GM19468 (cell line): ENCODE results near the gene NAA15.
"Not testable (repeated sequence)": the region's sequence is repeated elsewhere in the genome, so short reads cannot be mapped to it uniquely, and the experiment has no call there.

Source experiments
- ATAC-seq: cut with Tn5 transposase; IDR thresholded peaks from one replicate; pipeline ENCODE4 v1.9.1; 2021; ENCODE audit warnings: mild to moderate bottlenecking, moderate library complexity, moderate number of reproducible peaks; ENCODE audit not compliant: unreplicated experiment; ENCODE audit errors: extremely low read depth

The NAA15 gene

GRCh38 chr4:139295206-139295941 lies 5.9 kb upstream of the NAA15 start:
- peak; percentile 97 for ATAC-seq

GRCh38 chr4:139295942-139296299 lies 5.4 kb upstream of the NAA15 start:
- no peak for ATAC-seq

GRCh38 chr4:139297001-139297410 lies 4.3 kb upstream of the NAA15 start:
- no peak for ATAC-seq

GRCh38 chr4:139299536-139299935 lies 1.8 kb upstream of the NAA15 start:
- ATAC-seq = no peak

- ATAC-seq = no peak
Observed at GRCh38 chr4:139300431-139301112, 733 bp upstream of the NAA15 start.

GRCh38 chr4:139301821-139302611 lies 711 bp downstream of the NAA15 start, which contains the start of gene NDUFC1:
Gene NDUFC1 (minus strand): TSS chr4:139302477. CDS start chr4:139295798, 6,679 bp downstream.
- ATAC-seq = peak; percentile 15

- no peak for ATAC-seq
Observed at GRCh38 chr4:139304920-139305319, 3.6 kb downstream of the NAA15 start.

GRCh38 chr4:139311909-139312308 lies 10.6 kb downstream of the NAA15 start:
- ATAC-seq = no peak

GRCh38 chr4:139312552-139313332 lies 11.4 kb downstream of the NAA15 start:
- no peak for ATAC-seq

- not testable (repeated sequence) for ATAC-seq
Observed at GRCh38 chr4:139313414-139313813, 12.1 kb downstream of the NAA15 start.

GRCh38 chr4:139314047-139314800 lies 12.9 kb downstream of the NAA15 start:
- ATAC-seq = no peak

GRCh38 chr4:139315221-139315675 lies 13.9 kb downstream of the NAA15 start:
- ATAC-seq = peak; percentile 25

GRCh38 chr4:139316733-139317132 lies 15.4 kb downstream of the NAA15 start:
- ATAC-seq = no peak

- no peak for ATAC-seq
Observed at GRCh38 chr4:139317635-139318034, 16.3 kb downstream of the NAA15 start.

- no peak for ATAC-seq
Observed at GRCh38 chr4:139319571-139319970, 18.3 kb downstream of the NAA15 start.

- ATAC-seq = not testable (repeated sequence)
Observed at GRCh38 chr4:139322070-139322469, 20.8 kb downstream of the NAA15 start.

GRCh38 chr4:139322541-139322940 lies 21.2 kb downstream of the NAA15 start:
- ATAC-seq = not testable (repeated sequence)

GRCh38 chr4:139324620-139325019 lies 23.3 kb downstream of the NAA15 start:
- ATAC-seq = no peak

GRCh38 chr4:139329665-139330200 lies 28.4 kb downstream of the NAA15 start:
- ATAC-seq = no peak
